ENCODE data around the gene ENTR1.

The ENTR1 gene

GRCh38 chr9:136396219-136396515 is 14.2 kb downstream of the ENTR1 start:
- DNase-seq (ENCODE audit: low read depth in 2 of 2), result no peak

GRCh38 chr9:136395345-136396218 is 14.8 kb downstream of the ENTR1 start:
- DNase-seq (ENCODE audit: low read depth in 2 of 2), result no peak

GRCh38 chr9:136395020-136395340 is 15.4 kb downstream of the ENTR1 start:
- no peak for DNase-seq (ENCODE audit: low read depth in 2 of 2)

- no peak for DNase-seq (ENCODE audit: low read depth in 2 of 2)
Measured at GRCh38 chr9:136394312-136395019, 15.9 kb downstream of the ENTR1 start.

- DNase-seq (ENCODE audit: low read depth in 2 of 2), result no peak
Measured at GRCh38 chr9:136393531-136393930, 16.9 kb downstream of the ENTR1 start.

- DNase-seq (ENCODE audit: low read depth in 2 of 2), result no peak
Measured at GRCh38 chr9:136392538-136393449, 17.6 kb downstream of the ENTR1 start.

- no peak for DNase-seq (ENCODE audit: low read depth in 2 of 2)
Measured at GRCh38 chr9:136391737-136392537, 18.5 kb downstream of the ENTR1 start.

GRCh38 chr9:136389396-136389795 is 21.0 kb downstream of the ENTR1 start:
- DNase-seq (ENCODE audit: low read depth in 2 of 2), result no peak

- no peak for DNase-seq (ENCODE audit: low read depth in 2 of 2)
Measured at GRCh38 chr9:136387217-136387616, 23.2 kb downstream of the ENTR1 start.

- DNase-seq (ENCODE audit: low read depth in 2 of 2), result no peak
Measured at GRCh38 chr9:136386018-136386417, 24.4 kb downstream of the ENTR1 start.

GRCh38 chr9:136385015-136385414 is 25.4 kb downstream of the ENTR1 start:
- DNase-seq (ENCODE audit: low read depth in 2 of 2), result no peak

GRCh38 chr9:136383436-136383835 is 27.0 kb downstream of the ENTR1 start:
- no peak for DNase-seq (ENCODE audit: low read depth in 2 of 2)

GRCh38 chr9:136381966-136382513 is 28.4 kb downstream of the ENTR1 start:
- DNase-seq (ENCODE audit: low read depth in 2 of 2), result no peak

- no peak for DNase-seq (ENCODE audit: low read depth in 2 of 2)
Measured at GRCh38 chr9:136381311-136381710, 29.1 kb downstream of the ENTR1 start.

GRCh38 chr9:136380381-136380780 is 30.0 kb downstream of the ENTR1 start:
- no peak for DNase-seq (ENCODE audit: low read depth in 2 of 2)

- no peak for DNase-seq (ENCODE audit: low read depth in 2 of 2)
Measured at GRCh38 chr9:136379891-136380290, 30.5 kb downstream of the ENTR1 start.

GRCh38 chr9:136379401-136379800 is 31.0 kb downstream of the ENTR1 start:
- DNase-seq (ENCODE audit: low read depth in 2 of 2), result no peak

GRCh38 chr9:136379003-136379287 is 31.5 kb downstream of the ENTR1 start:
- no peak for DNase-seq (ENCODE audit: low read depth in 2 of 2)

- DNase-seq (ENCODE audit: low read depth in 2 of 2), result no peak
Measured at GRCh38 chr9:136378170-136379002, 32.0 kb downstream of the ENTR1 start.

GRCh38 chr9:136377341-136378169 is 32.9 kb downstream of the ENTR1 start:
- DNase-seq (ENCODE audit: low read depth in 2 of 2), result no peak

All from stimulated activated CD8-positive, alpha-beta memory T cell treated with anti-CD3 and anti-CD28 coated beads, Interleukin-15, amount 100 ng/mL, for 4 hours (primary cell).